ENCODE data around the gene MCIDAS. TPM values are rescaled to one million over a fixed set of nuclear protein-coding genes. Genes with fewer than 3 reads are reported as not detected.

Gene MCIDAS
- polyA plus RNA-seq, 3 donors: not detected

DNA sequence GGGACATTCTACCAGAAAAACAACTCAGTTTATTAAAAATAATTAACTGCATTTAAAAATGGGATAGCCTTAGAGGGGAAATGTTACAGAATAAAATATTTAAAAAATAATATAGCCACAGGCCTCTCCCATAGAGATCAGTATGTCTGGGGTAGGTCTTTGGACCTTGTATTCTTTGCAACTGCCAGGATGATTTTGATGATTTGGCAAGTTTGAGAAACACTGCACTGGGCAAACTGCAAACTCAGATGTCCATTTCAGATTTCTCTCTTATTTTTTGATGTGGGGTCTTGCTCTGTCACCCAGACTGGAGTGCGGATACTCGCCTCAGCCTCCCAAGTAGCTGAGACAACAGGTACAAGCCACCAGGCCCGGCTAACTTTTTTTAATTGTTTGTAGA lies 31.2 kb upstream of the MCIDAS start:
- H3K27ac ChIP-seq (ENCODE audit: low read depth in 1 of 2, low read length in 2 of 2): no peak overlapping the region
- Mint-ChIP-seq H3K27ac (no peak overlapping the region), H3K4me1 (no peaks in the 10 kb centered on the region), H3K9me3 (no peaks in the 10 kb centered on the region), H3K27me3 (ENCODE audit: low read depth in 3 of 3) (no peaks in the 10 kb centered on the region), H3K4me3 (no peak overlapping the region), H3K36me3 (peaks cover 76 to 82% of the 10 kb centered on the region in 2 donors)
- no peak for TF ChIP-seq CTCF (IDR thresholded peaks at IDR 0.05)
- no peaks in the 10 kb centered on the region for H3K4me1 ChIP-seq (ENCODE audit: control insufficient read depth in 1 of 2, insufficient read depth in 2 of 2, low read length in 2 of 2)
- WGBS (ENCODE audit: insufficient coverage): 93% methylated on average over 3 of the region's 3 CpGs
- H3K36me3 ChIP-seq (replicated peaks in 1 of 2; ENCODE audit: control insufficient read depth in 1 of 2, insufficient read depth in 2 of 2, low read length in 2 of 2): peaks cover 80 to 93% of the 10 kb centered on the region in 2 donors
- H4K20me1 ChIP-seq (ENCODE audit: insufficient read depth, low read length): no peaks in the 10 kb centered on the region
- no peaks in the 10 kb centered on the region for H3K9me3 ChIP-seq (replicated peaks in 1 of 2; ENCODE audit: control insufficient read depth in 1 of 2, insufficient read depth in 1 of 2, low read length in 2 of 2)
- no peaks in the 10 kb centered on the region for H3K27me3 ChIP-seq (ENCODE audit: control insufficient read depth in 2 of 2, insufficient read depth in 2 of 2, low read length in 2 of 2)
- intact Hi-C loops (cut with micrococcal nuclease): no loop called here
- H3K79me2 ChIP-seq (ENCODE audit: insufficient read depth, low read length): no peaks in the 10 kb centered on the region
- H2AFZ ChIP-seq (ENCODE audit: insufficient read depth, low read depth, low read length, poor library complexity, severe bottlenecking): no peak overlapping the region
- no peak overlapping the region for H3K4me3 ChIP-seq (replicated peaks in 1 of 3; ENCODE audit: low read depth in 2 of 3, low read length in 3 of 3)
- no peak for DNase-seq
- H3K9ac ChIP-seq (ENCODE audit: insufficient read depth, low read length, poor library complexity, severe bottlenecking): no peak overlapping the region
- no peak overlapping the region for H3K4me2 ChIP-seq (replicated peaks; ENCODE audit: extremely low read depth, low read length, poor library complexity, severe bottlenecking)

GRCh38 chr5:55254802-55255201 lies 27.7 kb upstream of the MCIDAS start:
- no peak for DNase-seq
- Mint-ChIP-seq H3K27ac (no peak overlapping the region), H3K36me3 (peaks cover 51 to 53% of the 10 kb centered on the region in 2 donors), H3K4me1 (no peaks in the 10 kb centered on the region), H3K27me3 (ENCODE audit: low read depth in 3 of 3) (peaks cover 3 to 7% (median 6%) of the 10 kb centered on the region in 3 donors), H3K4me3 (no peak overlapping the region), H3K9me3 (peaks cover 0 to 3% (median 0%) of the 10 kb centered on the region in 7 donors)
- Histone ChIP-seq H3K4me3 (replicated peaks in 1 of 3; ENCODE audit: low read depth in 2 of 3, low read length in 3 of 3) (no peak overlapping the region), H3K27ac (ENCODE audit: low read depth in 1 of 2, low read length in 2 of 2) (no peak overlapping the region), H3K4me2 (replicated peaks; ENCODE audit: extremely low read depth, low read length, poor library complexity, severe bottlenecking) (no peak overlapping the region), H3K4me1 (ENCODE audit: control insufficient read depth in 1 of 2, insufficient read depth in 2 of 2, low read length in 2 of 2) (no peaks in the 10 kb centered on the region), H4K20me1 (ENCODE audit: insufficient read depth, low read length) (no peaks in the 10 kb centered on the region), H3K36me3 (replicated peaks in 1 of 2; ENCODE audit: control insufficient read depth in 1 of 2, insufficient read depth in 2 of 2, low read length in 2 of 2) (peaks cover 47 to 58% of the 10 kb centered on the region in 2 donors), H3K9me3 (replicated peaks in 1 of 2; ENCODE audit: control insufficient read depth in 1 of 2, insufficient read depth in 1 of 2, low read length in 2 of 2) (no peaks in the 10 kb centered on the region), H2AFZ (ENCODE audit: insufficient read depth, low read depth, low read length, poor library complexity, severe bottlenecking) (no peak overlapping the region), H3K79me2 (ENCODE audit: insufficient read depth, low read length) (no peaks in the 10 kb centered on the region), H3K27me3 (ENCODE audit: control insufficient read depth in 2 of 2, insufficient read depth in 2 of 2, low read length in 2 of 2) (no peaks in the 10 kb centered on the region), H3K9ac (ENCODE audit: insufficient read depth, low read length, poor library complexity, severe bottlenecking) (no peak overlapping the region)
- intact Hi-C loops (cut with micrococcal nuclease): no loop called here
- no peak for TF ChIP-seq CTCF (IDR thresholded peaks at IDR 0.05)
- whole genome bisulfite sequencing (ENCODE audit: insufficient coverage): no CpG with 5 or more reads among the region's 4 CpGs
